Activated CD8-positive, alpha-beta memory T cell treated with anti-CD3 and anti-CD28 coated beads, Interleukin-2, amount 50 U/mL, for 4 hours (primary cell): ENCODE data around the gene CRACR2B.

Experiments
- DNase-seq: peaks from one replicate; pipeline ENCODE4 v3.0.0-alpha.2; 2020

The CRACR2B gene

DNA sequence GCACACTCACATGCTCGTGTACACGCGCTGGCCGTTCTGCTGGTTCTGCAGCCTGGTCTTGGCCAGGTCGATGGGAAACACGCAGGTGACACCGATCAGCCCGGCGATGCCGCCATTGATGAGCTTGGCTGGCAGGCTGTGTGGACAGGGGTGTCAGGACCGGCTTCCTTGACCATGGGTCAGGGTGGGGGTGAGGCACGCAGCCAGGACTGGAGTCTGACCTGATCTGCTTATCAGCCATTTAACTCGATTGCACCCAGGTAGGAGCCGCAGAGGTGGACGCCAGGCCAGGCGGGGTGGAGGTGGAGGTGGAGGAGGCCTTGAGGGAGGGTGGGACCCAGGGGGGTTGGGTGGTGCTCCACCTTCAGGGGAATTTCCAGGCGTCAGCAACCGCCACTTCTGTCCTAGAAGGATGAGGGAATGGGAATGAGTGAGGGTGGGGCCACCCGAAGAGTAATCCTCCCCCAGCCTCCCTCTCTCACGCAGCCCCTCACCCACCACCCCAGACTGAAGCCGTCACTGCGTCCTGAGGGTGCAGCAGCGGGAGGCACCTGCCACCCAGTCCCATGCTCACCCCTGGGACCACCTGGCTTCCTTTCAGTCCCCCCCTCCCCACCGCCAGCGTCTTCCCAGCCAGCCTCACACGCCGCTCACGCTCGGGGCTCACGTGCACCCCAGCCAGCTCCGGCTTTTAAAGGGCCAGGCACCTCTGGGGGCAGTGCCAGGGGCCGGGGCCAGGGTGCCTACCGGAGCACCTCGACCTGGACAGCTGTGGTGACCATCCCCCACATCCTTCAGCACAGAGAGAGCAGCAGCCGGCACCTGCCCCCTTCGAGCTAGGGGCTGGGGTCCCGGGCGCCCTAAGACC, 32.7 kb upstream of the CRACR2B start:
- no peak for DNase-seq

DNA sequence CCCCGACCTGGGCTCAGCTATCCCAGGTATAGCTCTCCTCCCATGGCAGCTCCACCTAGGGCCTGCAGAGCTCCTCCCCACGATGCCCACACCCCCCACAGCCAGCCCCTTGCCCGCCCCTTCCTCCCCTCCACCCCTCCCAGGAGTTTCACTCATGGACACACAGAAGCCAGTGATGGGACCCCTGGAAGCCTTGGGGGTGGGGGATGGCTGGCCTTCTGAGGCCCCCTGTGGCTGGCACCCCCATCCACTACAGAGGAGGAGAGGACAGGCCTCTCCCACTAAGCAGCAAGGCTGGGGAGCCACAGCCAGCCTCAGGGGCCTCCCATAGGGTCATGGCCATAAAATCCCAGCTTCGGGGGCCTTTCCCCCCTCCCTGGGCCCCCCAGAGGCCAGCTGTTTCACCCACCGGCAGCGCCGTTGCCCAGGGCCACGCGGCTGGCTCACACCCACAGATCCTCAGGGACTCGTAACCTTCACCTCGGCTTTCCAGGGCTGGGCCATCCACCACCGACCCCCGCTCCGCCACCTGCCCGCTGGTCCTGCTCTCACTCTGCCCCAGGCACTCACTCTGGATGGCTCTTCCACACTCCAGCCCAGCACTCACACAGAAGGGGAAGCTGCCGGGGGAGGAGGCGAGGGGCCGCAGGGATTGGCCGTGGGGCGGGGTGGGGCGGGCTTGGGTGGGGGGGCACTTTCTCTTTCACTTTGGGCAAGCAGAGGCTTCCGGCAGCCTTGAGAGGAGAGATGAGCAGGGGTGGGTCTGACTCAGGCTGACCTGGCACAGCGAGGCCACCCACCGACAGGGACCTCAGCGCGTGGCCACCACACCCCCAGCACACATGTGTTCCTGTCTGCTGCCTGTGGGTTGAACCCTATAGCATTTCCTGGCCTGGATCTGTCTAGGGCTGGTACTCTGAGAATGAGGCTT, 31.8 kb upstream of the CRACR2B start:
- peak; percentile 77 for DNase-seq

DNA sequence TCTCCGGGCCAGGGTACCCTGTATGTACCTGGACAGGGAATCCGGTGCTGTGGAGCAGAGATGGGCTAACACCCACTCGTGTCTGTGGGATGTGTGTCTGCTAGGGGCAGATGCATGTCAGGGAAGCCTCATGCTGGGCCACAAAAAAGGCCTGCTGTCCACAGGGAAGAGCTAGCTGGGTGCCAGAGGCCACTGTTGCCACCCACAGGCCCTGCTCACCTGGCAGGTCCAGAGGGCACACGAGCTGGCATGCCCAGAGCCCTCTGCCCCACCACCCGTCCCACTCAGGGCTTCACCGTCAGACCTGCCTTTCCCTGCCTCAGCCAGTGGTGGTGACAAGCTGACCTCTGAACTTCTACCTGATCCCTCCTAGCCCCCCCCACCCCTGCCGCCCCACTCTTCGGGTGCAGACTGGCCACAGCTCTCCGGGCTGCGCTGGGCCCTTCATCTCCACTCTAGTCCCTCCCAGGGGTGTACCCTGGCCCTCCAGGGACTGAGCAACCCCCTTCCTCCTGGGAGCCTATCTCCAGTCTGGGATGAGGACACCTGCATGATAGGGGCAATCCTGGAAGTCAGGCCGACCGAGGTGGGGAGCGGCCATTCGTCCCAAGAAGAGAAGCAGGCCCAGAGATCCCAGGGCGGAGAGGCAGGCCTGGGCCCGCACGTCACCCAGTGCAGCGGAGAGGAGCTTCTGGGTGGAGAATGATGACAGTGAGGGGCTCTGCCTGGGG, 31.0 kb upstream of the CRACR2B start:
- DNase-seq = no peak

DNA sequence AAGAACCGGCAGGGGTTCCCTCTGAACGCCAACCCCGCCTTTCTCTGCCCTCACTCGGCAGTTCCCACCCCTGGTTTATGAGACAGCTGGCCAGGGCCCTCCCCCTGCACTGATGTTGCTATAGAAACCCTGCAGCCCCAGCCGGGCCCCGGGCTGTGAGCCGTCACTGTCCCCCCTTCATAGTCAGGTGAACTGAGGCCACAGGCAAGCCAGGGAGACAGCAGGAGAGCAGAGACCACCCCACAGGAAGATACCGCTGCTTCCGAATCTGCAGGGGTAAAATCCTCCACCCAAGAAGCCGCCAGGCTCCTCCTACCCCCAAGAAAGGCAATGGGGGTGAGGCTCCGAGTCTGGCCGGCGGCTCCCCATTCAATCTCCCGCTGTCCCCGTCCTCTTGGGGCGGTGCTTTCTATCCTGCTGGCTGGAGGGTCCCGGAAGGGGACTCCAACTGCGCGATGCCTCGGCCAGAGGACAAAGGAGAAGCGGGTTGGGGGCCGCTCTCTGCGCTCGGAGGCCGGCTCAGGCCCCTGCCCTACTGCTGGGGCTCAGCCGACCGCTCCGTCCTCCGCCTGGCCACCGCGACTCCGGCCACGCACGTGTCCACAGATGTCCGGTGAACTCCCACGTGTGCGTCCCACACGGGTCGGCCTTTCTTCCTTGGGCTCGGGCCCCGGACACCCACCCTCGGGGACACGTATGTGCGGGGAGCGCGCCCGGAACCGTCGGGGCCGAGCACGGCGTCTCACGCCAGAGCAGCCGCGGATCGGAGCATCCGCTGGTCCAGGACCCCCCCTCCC, 30.2 kb upstream of the CRACR2B start:
- DNase-seq = peak; percentile 75

DNA sequence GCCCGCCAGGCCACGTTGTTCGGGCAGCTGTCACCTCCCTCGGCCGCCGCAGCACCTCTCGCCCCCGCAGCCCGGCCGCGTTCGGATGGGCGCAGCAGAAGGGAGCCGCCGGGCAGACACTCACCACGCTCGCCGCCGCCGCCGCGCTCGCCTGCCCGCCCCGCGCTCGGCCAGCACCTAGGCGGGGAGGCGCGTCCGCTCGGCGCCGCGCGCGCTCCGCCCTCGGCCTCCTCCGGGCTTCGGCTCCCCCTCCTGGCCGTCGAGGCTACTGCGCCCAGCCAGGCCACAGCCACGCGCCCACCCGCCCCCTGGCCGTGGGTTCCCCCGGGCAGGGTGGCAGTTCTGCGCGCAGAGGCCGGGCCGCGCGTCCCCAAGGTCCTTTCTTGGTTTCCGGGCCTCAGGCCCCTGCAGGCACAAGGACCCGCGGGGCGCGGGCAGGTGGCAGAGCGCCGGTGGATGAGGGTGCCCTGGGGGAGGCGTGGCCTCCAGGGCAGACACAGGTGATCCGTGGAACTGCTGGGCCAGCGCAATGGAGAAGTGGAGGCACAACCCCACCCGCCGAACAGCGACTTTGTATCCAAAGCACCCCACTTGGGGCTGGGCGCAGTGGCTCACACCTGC, 29.5 kb upstream of the CRACR2B start, which contains the start of gene SLC25A22:
Gene SLC25A22, minus strand, starts transcription at position 189 of the 621 bp plus-strand sequence. CDS start 3,275 bp downstream, outside the sequence.
- peak; percentile 87 for DNase-seq

DNA sequence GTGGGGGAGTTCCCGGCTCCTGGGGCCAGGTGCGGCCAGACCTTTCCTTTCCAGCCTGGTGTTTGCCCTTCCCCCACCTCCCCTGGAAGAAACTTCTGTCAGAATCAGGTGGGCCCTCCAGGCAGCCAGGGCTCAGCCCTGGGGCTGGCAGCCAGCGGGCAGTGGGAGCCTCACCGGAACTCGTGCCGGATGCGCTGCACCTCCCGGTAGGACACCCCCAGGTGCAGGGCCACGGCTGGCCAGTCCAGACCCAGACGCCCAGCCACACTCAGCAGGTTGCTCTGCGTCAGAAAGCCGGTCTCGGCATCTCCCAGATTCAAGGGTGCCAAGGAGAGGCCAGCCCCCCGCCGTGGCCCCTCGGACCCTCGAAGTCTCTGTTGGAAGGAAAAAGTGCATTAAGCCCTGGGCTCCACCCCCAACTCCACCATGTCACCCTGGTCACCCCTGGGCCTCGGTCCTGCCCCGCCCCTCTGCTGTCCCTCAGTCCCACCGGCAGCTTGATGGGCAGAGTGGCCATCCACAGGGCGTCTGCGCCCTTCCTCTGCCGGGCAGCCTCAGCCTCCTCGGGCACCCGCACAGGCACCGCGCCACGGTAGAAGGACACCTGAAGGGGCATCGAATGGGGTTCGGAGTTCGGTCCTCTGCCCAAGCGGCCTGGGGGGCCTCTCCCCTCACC, 27.9 kb upstream of the CRACR2B start:
- DNase-seq = no peak

DNA sequence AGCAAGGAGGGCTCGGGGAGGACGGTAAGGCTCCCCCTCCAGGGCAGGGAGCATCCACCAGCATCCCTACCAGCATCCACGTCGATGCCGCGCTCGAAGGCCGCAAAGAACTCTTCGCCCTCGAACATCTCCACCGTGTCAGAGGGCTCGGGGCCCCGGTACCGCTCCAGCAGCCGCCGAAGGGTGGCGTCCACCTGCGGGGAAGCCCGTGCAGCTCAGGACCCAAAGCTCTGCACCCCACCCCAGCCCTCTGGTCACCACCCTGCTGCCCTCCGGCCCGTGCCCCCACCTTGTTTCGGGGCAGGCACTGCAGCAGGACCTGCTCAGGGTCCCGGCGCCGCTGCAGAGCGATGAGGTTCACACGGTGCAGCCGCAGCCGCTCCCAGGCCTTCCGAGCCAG, 27.2 kb upstream of the CRACR2B start:
- DNase-seq = no peak

DNA sequence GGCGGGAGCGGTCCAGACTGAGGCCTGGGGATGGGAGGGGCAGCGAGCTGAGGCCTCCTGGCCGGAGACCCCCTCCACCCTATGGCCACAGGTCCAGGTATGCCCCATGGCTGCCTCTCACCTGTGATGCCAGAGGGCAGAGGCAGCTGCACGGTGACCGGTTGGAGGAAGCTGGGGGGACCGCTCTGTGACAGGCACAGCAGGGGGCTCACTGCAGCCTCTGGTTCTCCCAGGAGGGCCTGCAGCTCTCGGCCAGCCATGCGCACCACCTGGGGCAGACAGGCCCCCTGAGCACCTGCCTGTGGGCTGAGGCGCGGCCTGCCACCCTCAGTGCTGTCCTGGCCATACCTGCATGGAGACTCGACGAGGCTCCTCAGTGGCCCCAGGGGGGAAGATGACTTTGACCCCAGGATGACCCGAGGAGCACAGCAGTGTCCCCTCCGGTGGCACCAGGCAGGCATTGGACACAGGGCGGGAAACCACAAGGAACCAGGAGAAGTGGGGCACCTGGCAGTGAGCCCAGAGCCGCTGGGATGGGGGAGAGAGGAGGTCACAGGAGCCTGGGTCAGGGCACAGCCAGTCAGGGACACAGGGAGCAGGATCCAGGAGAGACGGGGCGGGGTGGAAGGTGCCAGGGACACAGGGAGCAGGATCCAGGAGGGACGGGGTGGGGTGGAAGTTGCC, 26.5 kb upstream of the CRACR2B start:
- DNase-seq = no peak

DNA sequence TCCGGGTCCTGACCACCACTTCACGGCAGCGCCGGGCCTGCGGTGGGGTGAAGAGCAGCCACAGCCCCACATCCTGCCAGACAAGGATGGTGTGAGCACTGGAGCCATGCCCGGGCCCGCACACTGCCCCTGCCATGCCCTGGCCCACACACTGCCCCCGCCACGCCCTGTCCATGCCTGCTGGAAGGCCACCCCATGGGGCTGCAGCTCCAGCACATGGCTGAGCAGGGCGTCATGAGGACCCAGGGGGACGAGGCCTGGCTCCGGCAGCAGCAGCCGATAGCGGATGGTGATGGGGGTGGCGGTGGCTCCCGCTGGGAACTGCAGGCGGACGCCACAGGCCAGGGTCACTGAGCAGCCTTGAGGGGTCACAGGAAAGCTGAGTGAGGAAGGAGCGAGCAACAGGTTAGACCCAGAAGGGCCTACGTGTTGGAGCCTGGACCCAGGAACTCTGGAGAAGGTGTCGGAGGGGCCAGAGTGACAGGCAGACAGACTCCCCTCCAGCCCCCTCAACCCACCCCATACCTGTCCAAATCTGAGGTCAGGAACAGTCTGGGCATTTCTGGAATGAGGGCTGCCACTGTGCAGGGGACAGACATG, 25.6 kb upstream of the CRACR2B start:
- no peak for DNase-seq

DNA sequence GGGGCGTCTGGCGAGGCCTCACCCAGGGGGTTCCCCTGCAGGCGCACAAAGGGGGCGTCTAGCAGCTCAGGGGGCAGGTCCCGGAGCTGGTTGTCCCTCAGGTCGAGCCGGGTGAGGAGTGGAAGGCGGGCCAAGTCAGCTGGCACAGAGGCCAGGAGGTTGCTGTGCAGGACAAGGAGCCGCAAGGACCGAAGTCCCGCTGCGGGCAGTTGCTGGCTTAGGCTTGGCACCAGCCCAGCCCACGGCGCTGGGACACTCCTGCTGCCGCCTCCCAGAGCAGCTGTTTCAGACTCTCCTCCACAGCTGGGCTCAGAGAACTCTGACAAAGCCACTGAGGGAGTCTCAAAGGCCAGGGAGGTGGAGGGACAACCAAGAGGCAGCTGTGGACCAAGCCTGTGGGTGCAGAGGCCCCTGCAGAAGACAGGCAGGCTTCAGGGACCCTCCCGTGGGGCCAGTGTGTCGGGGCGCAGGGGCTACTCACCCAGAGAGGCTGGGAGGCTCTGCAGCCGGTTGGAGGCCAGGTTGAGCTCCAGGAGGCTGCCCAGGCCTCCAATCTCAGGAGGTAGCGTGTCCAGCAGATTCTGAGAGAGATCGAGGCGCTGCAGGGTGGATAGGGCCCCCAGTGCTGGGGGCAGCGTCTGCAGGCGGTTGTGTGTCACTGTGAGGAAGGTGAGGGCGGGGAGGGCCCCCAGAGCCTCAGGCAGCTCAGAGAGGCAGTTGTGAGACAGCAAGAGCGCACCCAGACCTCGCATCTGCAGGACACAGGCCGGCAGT, 24.8 kb upstream of the CRACR2B start:
- DNase-seq = no peak

DNA sequence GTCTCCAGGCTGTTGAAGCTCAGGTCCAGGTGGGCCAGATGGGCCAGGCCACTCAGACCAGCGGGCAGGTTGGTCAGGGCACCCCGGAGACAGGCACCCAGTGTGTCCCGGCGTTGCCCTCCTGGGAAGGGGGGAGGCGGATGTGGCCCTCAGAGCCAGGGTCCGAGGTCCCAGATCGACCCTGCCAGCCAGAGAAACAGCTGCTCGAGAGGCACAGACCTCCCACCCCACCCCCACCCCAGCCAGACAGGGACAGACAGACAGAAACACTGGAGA, 24.3 kb upstream of the CRACR2B start:
- DNase-seq = no peak

DNA sequence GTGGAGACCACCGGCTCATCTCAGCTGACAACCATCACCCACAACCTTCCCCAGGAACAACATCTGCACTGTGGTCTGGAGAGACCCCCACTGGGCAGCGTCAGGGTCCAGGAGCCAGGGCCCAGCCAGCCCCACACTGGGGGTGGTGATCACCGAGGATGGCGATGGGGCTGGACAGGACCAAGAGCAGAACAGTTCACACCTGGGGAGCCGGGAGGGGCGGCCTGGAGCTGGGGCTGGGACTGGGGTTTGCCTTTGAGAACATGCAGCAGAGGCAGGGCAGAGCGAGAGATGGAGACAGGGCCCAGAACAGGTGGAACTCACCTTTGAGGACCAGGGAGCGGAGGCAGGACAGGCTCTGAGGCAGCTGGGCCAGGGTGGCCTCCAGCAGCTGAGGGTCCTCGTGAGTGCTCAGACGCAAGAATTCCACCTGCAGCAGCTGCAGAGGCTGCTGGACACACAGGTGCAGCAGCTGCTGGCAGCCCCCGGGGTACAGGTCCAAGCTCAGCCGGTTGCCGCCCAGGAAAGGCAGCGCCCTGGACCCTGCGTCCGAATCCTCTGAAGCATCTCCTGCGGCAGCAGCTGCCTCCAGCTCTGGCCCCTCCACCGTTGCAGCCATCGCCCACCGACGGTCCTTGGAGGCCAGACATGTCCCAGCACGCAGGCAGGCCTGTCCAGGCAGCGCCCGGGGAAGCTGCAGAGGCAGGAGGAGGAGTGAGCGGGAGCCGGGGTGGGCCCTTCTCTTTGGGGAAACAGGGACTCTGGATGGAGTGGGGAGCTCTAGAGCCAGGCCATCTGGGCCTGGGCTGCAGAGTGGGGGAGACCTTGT, 23.7 kb upstream of the CRACR2B start:
- no peak for DNase-seq

DNA sequence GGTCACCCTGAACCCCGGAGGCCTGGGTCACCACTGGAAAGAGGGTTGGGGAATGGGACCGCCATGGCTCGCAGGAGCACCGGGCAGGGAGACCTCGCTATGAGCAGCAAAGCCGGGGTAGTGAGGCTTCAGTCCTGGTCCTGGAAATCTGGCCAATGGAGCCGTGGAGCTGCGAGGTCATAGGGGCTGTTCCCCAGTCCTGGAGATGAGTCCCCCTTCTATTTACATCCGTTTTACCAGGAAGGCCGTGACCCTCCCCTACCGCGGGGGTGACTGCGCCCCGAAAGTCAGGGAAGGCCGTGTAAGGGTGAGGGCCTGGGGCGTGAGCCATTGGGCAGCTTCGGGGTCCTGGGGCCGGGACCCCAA, 23.1 kb upstream of the CRACR2B start:
- DNase-seq = no peak

DNA sequence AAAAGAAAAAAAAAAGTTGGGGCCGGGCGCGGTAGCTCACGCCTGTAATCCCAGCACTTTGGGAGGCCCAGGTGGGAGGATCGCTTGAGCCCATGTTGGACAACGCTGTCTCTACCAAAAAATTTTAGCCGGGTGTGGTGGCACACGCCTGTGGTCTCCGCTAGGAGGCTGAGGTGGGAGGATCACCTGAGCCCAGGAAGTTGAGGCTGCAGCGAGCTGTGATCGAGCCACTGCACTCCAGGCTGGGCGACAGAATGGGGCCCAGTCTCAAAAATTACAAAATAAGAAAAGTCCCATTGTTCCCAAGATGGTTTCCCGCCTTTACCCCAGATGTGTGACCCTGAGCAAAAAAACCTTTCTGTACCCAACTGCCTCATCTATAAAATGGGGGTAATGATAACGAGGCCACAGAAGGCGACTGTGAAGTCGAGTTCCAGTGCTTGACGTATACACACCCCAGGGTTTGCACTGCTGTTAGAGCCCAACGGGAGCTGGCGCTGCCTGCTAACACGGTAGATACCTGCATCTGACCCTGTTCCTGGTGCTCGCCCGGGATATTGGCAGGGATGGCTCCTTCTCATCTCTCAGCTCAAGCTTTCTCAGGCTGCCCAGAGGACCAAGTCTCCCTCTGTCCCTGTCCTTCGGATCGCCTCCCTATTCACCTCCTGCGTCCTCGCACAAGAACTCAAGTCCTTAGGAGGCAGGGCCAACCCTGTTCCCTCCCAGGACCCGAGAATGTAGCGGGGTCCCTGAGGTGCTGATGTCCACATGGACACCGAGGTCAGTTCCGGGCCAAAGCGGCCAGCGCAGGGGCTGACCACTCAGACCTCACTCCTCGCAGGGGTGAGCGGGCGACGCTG, 19.1 kb upstream of the CRACR2B start:
- no peak for DNase-seq

DNA sequence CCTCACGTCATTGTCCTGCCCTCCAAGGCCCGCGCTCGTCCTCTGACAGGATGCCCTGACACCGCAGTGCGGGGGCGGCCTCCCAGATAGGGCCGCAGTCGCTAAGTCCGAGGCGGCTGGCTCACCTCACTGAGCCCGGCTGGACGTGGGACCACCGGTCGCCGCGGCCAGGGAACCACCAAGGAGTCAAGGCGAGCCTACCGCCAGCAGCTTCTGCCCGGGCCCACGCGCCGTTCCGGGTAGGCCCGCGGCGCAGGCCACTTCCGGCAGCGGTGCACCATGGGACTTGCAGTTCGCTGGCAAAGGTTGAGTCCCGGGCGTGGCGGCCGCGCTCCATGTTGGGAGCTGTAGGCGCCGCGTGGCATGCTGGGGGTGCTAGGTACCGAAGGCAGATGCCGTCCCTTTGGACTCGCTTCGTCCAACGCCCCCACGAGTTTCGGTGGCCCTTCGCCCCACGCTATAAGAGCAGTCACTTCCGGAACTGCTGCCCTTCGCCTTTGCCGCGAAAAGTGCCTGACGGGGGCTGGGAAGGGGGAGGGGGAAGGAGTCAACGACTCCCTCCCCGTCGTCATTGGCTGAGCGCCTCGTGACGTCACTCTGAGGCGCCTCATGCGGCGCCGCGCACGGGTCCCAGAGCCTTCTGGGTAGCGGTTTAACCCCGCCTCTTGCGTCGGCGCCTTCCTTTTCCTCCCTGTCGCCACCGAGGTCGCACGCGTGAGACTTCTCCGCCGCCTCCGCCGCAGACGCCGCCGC, 18.3 kb upstream of the CRACR2B start, which contains the start of gene RPLP2:
Gene RPLP2, plus strand, starts transcription at position 681 of the 753 bp plus-strand sequence. CDS start 268 bp downstream, outside the sequence.
- peak; percentile 99 for DNase-seq

DNA sequence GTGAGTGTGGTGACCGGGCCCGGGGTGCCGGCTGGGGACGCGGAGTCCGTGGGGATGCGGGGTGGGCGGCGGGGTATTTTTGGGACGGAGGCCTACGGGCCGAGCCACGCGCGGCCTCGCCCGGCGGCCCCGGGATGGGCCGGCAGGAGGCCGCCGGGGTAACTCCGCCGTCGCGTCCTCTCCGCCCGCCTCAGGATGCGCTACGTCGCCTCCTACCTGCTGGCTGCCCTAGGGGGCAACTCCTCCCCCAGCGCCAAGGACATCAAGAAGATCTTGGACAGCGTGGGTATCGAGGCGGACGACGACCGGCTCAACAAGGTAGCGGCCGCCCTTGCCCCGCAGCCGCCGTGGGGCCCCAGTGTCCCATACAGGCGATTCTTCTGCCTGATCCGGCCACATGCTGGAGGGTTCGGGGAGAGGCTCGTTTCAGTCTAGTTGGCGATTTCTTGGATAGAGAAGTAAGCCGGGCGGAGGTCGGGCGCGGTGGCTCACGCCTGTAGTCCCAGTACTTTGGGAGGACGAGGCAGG, 17.6 kb upstream of the CRACR2B start:
- DNase-seq = no peak
